EL (cell line): ENCODE results near the gene PKP1.
A peak's percentile ranks its signal among the peaks of the same experiment; 100 is the strongest.

Experiments
- DNase-seq: peaks from one replicate; pipeline ENCODE4 v3.0.0-alpha.2; 2016

Gene PKP1

GRCh38 chr1:201260648-201261311 lies 22.5 kb upstream of the PKP1 start:
- DNase-seq = no peak

- DNase-seq = peak; percentile 59
Observed at GRCh38 chr1:201261771-201262547, 21.3 kb upstream of the PKP1 start.

GRCh38 chr1:201262963-201263608 lies 20.2 kb upstream of the PKP1 start:
- no peak for DNase-seq

GRCh38 chr1:201264072-201264471 lies 19.2 kb upstream of the PKP1 start:
- no peak for DNase-seq

GRCh38 chr1:201264554-201264953 lies 18.8 kb upstream of the PKP1 start:
- DNase-seq = no peak

GRCh38 chr1:201265756-201266155 lies 17.6 kb upstream of the PKP1 start:
- peak; percentile 31 for DNase-seq

- DNase-seq = no peak
Observed at GRCh38 chr1:201266276-201266675, 17.0 kb upstream of the PKP1 start.

GRCh38 chr1:201266774-201267173 lies 16.5 kb upstream of the PKP1 start:
- DNase-seq = peak; percentile 89

GRCh38 chr1:201267481-201268229 lies 15.7 kb upstream of the PKP1 start:
- DNase-seq = peak; percentile 87

- peak; percentile 86 for DNase-seq
Observed at GRCh38 chr1:201268604-201269151, 14.6 kb upstream of the PKP1 start.

GRCh38 chr1:201269281-201269680 lies 14.0 kb upstream of the PKP1 start:
- DNase-seq = no peak

- DNase-seq = no peak
Observed at GRCh38 chr1:201269900-201270410, 13.4 kb upstream of the PKP1 start.

- no peak for DNase-seq
Observed at GRCh38 chr1:201270616-201271390, 12.5 kb upstream of the PKP1 start.

- DNase-seq = no peak
Observed at GRCh38 chr1:201272799-201273198, 10.5 kb upstream of the PKP1 start.

GRCh38 chr1:201274616-201275252 lies 8.6 kb upstream of the PKP1 start:
- no peak for DNase-seq

GRCh38 chr1:201275253-201275666 lies 8.0 kb upstream of the PKP1 start:
- peak; percentile 81 for DNase-seq

GRCh38 chr1:201276891-201277290 lies 6.4 kb upstream of the PKP1 start:
- DNase-seq = no peak

GRCh38 chr1:201277441-201277840 lies 5.9 kb upstream of the PKP1 start:
- DNase-seq = no peak

- DNase-seq = no peak
Observed at GRCh38 chr1:201279313-201279712, 4.0 kb upstream of the PKP1 start.

- DNase-seq = no peak
Observed at GRCh38 chr1:201280884-201281283, 2.4 kb upstream of the PKP1 start.

- DNase-seq = no peak
Observed at GRCh38 chr1:201281573-201281972, 1.7 kb upstream of the PKP1 start.
